Stimulated activated CD4-positive, alpha-beta T cell treated with anti-CD3 and anti-CD28 coated beads, Interleukin-2, amount 100 ng/mL, for 4 hours (primary cell): Measurements from ENCODE around the gene SERTAD4.
"Not testable (repeated sequence)": the region's sequence is repeated elsewhere in the genome, so short reads cannot be mapped to it uniquely, and the experiment has no call there.

Experiments
- DNase-seq: peaks from one replicate; pipeline ENCODE4 v3.0.0-alpha.2; 2020; ENCODE audit warnings: low read depth

Gene SERTAD4

GRCh38 chr1:210232511-210233215 lies at the start of gene SERTAD4:
Gene SERTAD4 (plus strand): TSS chr1:210232796. CDS start chr1:210237961, 5,165 bp downstream.
- DNase-seq: no peak

- DNase-seq: no peak
Measured at GRCh38 chr1:210185063-210185462, 47.5 kb upstream of the SERTAD4 start.

- not testable (repeated sequence) for DNase-seq
Measured at GRCh38 chr1:210187849-210188606, 44.6 kb upstream of the SERTAD4 start.

DNA sequence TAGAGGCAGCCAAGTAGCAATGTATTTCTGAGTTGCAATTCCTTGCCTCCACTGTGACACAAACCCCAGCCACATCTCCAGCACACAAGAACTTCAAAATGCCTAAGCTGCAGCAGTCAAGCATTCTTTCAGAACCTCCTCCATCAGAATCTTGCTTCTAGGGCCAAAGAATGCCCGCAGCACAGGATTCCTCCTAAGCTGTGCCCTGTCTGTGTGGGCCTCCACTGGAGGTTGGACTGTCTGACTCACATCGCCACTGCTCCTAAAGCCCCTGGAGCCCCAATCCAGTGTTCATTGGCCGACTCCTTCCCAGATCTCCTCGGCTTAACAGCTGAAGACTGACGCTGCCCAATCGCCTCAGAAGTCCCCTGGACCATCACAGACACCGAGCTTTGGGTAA lies 43.2 kb upstream of the SERTAD4 start:
- DNase-seq: no peak

GRCh38 chr1:210195635-210196160 lies 36.9 kb upstream of the SERTAD4 start:
- DNase-seq: no peak

GRCh38 chr1:210196266-210196665 lies 36.3 kb upstream of the SERTAD4 start:
- DNase-seq: not testable (repeated sequence)

GRCh38 chr1:210198840-210199239 lies 33.8 kb upstream of the SERTAD4 start:
- DNase-seq: no peak

DNA sequence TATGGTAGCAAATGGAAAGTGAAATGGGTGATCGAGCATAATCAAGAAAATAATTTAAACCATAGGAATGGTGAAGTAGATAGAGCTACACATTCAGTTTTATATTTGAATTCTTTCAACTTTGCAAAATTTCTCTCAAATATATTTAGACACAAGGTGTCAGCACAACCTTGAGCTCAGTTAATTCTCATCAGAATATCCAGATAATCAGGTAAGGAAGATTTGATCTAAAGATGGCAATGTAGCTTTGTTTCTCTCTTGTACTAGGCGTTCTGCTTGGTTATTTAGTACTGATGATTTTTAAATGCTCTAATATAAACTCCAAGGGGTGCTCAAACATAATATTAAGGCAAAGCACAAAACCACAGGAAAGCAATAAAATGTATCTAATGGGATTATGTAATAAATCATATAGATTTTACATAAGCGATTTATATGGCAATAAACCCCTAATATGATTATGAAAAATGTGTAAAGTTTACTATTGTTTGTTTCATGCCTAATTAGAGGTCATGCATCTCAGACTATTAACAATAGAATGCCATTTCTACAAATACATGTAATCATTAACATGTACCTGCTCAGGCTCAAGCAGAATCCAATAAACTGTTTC lies 32.4 kb upstream of the SERTAD4 start:
- DNase-seq: no peak

GRCh38 chr1:210201681-210202080 lies 30.9 kb upstream of the SERTAD4 start:
- DNase-seq: no peak

GRCh38 chr1:210207597-210208450 lies 24.8 kb upstream of the SERTAD4 start:
- DNase-seq: no peak

GRCh38 chr1:210213335-210213734 lies 19.3 kb upstream of the SERTAD4 start:
- DNase-seq: no peak

- no peak for DNase-seq
Measured at GRCh38 chr1:210214573-210215409, 17.8 kb upstream of the SERTAD4 start.

DNA sequence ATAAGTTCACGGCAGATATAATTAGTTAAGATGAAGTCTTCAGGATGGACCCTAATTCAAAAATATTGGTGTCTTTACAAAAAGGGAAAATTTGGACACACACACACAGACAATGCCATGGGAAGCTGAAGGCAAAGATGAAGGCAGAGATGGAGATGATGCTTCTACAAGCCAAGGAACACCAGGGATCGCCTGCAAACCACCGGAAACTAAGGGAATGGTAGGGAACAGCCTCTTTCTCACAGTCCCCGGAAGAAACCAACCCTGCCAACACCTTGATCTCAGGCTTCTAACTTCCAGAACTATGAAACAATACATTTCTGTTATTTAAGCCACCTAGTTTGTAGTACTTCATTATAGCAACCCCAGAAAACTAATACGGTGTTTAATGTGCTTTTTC lies 15.1 kb upstream of the SERTAD4 start:
- DNase-seq: no peak

DNA sequence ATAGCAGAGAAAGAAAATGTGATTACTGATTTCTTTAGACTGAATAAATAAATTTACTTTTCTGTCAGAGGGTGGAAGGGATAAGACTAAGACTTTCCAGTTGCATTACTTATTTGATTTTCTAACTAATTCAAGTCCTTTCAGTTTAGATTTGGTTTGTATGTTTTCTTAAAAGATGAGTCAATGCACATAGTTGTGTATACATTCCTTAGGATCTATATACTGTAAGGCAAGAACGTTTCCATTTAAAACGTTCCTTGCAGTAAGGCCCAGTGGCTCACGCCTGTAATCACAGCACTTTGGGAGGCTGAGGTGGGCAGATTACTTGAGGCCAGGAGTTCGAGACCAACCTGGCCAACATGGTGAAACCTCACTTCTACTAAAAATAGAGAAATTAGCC lies 14.5 kb upstream of the SERTAD4 start:
- no peak for DNase-seq

DNA sequence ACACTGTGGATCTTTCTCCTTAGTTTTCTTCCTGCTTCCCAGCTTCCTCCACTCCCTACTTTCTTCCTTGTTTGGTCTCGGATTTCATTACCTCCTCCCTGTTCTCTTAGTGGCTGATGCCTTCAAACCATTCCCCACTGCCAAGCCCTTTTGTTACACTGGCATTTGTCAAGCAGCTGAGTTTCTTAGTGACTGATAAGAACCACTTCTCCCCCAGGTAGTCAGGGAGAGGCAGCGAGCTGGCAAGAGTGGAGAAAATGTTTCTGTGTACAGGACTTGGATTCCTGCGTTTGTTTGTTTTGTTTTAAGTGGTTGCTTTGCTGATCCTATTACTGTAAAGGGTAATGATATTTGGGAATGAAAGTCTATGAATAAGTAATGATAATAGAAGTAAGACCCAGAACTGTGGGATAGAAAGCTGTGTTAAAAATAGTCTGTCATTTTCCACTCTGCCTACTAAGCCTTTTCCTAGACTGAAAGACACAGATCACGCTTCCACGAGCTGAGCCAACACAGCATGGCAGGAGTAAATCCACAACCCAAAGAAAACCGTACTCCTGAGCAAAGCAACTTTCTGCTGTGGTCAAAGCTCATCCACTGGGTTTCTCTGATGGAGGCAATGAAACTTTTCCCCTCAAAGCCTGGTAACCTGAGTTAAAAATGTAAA lies 10.1 kb upstream of the SERTAD4 start:
- DNase-seq: no peak

GRCh38 chr1:210223226-210223904 lies 9.2 kb upstream of the SERTAD4 start:
- DNase-seq: no peak

GRCh38 chr1:210228158-210228557 lies 4.4 kb upstream of the SERTAD4 start:
- no peak for DNase-seq

DNA sequence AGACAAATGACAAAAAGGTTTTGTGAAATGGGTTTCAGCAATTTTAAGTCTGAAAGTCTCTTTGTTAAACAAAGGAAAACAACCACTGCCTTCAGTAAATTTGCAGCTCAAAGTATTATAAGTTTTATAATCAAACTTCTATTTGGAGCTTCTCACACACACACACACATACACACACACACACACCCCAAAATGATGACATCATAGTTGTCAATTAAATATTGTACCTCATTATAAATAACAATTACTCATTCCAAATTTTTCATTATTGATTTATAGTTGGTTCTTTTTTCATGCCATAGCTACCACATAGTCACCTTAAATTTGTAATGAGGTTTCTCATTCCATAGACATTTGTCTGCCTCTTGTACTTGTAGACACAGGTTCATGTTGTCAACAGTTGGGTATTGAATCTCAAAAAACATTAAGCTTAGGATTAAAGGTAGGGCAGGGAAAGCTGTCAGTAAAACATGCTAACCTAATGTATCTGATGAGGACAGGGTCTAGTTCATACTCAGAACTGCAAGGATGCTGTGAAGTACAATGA lies 2.4 kb upstream of the SERTAD4 start:
- DNase-seq: no peak

DNA sequence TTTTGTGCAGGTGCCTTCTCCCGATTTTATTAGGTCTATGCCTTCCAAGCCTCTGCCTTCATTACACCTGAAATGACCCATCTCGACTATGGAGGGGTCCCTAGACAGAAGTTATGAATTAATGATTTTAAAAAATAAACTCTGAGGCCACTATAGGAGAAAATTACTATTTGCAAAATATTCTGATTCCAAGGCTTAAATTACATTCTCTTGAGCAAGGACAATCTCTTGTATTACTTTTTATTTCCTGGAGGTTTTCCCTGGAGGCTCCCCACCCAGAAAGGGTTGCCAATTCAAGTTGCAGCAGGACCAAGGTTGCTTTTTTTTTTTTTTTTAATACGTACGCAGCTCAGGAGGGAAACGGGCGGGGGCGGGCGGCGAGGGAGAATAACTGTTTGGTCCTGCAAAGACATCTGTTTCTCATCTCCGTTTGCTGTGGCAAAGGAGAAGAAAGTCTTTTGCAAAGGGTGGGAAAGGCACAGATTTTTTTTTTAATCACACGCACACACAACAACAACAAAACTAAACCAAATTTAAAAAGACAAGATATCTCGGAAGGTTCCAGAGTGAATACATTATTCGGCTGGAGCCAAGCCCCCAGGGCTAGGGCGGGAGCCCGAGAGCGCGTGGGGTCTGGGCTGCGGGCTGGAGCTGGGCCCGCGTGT lies 618 bp upstream of the SERTAD4 start:
- no peak for DNase-seq
